B cell (primary cell): ENCODE results near the gene ARHGEF19. TPM values are rescaled to one million over a fixed set of nuclear protein-coding genes. Genes with fewer than 3 reads are reported as not detected.

Source experiments
- ATAC-seq: fragments of 200-7000 bp; cut with Tn5 transposase; one replicate; pipeline ENCODE4 v1.10.0; 2021; ENCODE audit warnings: low read depth, mild to moderate bottlenecking, moderate number of reproducible peaks, moderate library complexity
- CTCF ChIA-PET: fragments of 350-600 bp; sonication (Branson Sonifier 250); formaldehyde crosslinking; loops from one replicate; lab custom pipeline; 2021; ENCODE audit warnings: antibody characterized with exemption, inconsistent platforms; lab: Charles Lee
- POLR2A ChIA-PET: fragments of 350-600 bp; sonication (Branson Sonifier 250); formaldehyde crosslinking; loops from one replicate; lab custom pipeline; 2021; ENCODE audit warnings: antibody characterized with exemption; lab: Charles Lee
- DNase-seq: peaks from one replicate; pipeline ENCODE4 v3.0.0; 2013
- H2AFZ ChIP-seq: 2 replicates; pipeline ENCODE4 v1.6.1; 2012; ENCODE audit warnings: mild to moderate bottlenecking, low read depth, low read length; ENCODE audit not compliant: insufficient read depth, poor library complexity, severe bottlenecking
- H3K27ac ChIP-seq, 2 donors: 1 replicate in 1 of 2; 2 replicates in 1 of 2; pipeline ENCODE4 v1.5.1; 2012 to 2013; ENCODE audit warnings: low read length in 2 of 2, mild to moderate bottlenecking in 2 of 2, moderate library complexity in 1 of 2
- H3K27me3 ChIP-seq, 4 experiments: fragments of 200-600 bp in 1 of 4; sonication (generic) in 1 of 4; replicated peaks in 1 of 4; 1 replicate in 2 of 4; 2 replicates in 2 of 4; pipeline versions ENCODE4 v1.6.1 to v1.7.0; 2013 to 2016; ENCODE audit warnings: low read length in 3 of 4, mild to moderate bottlenecking in 2 of 4, mixed read lengths in 1 of 4, moderate library complexity in 1 of 4; ENCODE audit not compliant: insufficient read depth in 4 of 4, control insufficient read depth in 3 of 4; ENCODE audit errors: control extremely low read depth in 1 of 4
- H3K36me3 ChIP-seq, 2 experiments: replicated peaks in 1 of 2; 1 replicate in 1 of 2; 2 replicates in 1 of 2; pipeline versions ENCODE4 v1.6.1 to v1.7.1; 2013; ENCODE audit warnings: low read length in 1 of 2; ENCODE audit not compliant: insufficient read depth in 2 of 2, control insufficient read depth in 1 of 2; ENCODE audit errors: control extremely low read depth in 1 of 2, extremely low read depth in 1 of 2
- H3K4me1 ChIP-seq, 2 donors: fragments of 200-600 bp in 1 of 2; sonication (generic) in 1 of 2; 1 replicate in 1 of 2; 2 replicates in 1 of 2; pipeline versions ENCODE4 v1.5.1 to v1.6.1; 2013 to 2017; ENCODE audit warnings: low read length in 2 of 2; ENCODE audit not compliant: control insufficient read depth in 2 of 2, insufficient read depth in 2 of 2
- H3K4me2 ChIP-seq: replicated peaks from 2 replicates; pipeline ENCODE3; 2012; ENCODE audit warnings: mild to moderate bottlenecking, low read depth, low read length; ENCODE audit not compliant: poor library complexity, severe bottlenecking
- H3K4me3 ChIP-seq, 5 experiments: fragments of 200-600 bp in 1 of 5; sonication (generic) in 1 of 5; 1 replicate in 3 of 5; 2 replicates in 2 of 5; pipeline versions ENCODE4 v1.5.1 to v1.7.0; 2011 to 2016; ENCODE audit warnings: low read length in 4 of 5, mild to moderate bottlenecking in 4 of 5, low read depth in 2 of 5, control low read depth in 1 of 5, moderate library complexity in 1 of 5; ENCODE audit not compliant: insufficient read depth in 1 of 5; ENCODE audit errors: control extremely low read depth in 1 of 5, extremely low read depth in 1 of 5
- H3K79me2 ChIP-seq: fragments of 200-600 bp; sonication (generic); one replicate; pipeline ENCODE4 v1.6.0; 2016; ENCODE audit warnings: low read length; ENCODE audit not compliant: control insufficient read depth, insufficient read depth
- H3K9ac ChIP-seq: fragments of 200-600 bp; sonication (generic); 2 replicates; pipeline ENCODE4 v1.6.1; 2017; ENCODE audit warnings: mild to moderate bottlenecking, low read length, moderate library complexity
- H3K9me3 ChIP-seq, 3 donors: one replicate each; pipeline versions ENCODE4 v1.6.1 to v1.7.1; 2013; ENCODE audit warnings: low read length in 2 of 3; ENCODE audit not compliant: control insufficient read depth in 2 of 3, insufficient read depth in 1 of 3; ENCODE audit errors: control extremely low read depth in 1 of 3
- H4K20me1 ChIP-seq: 2 replicates; pipeline ENCODE4 v1.6.0; 2012; ENCODE audit warnings: mild to moderate bottlenecking, low read length; ENCODE audit not compliant: insufficient read depth, control insufficient read depth, poor library complexity, severe bottlenecking
- H3K27ac Mint-ChIP-seq: one replicate; pipeline ENCODE4 v1.8.0; 2021; ENCODE audit warnings: mixed read lengths
- H3K27me3 Mint-ChIP-seq: one replicate; pipeline ENCODE4 v1.8.0; 2021; ENCODE audit warnings: mixed read lengths
- H3K4me1 Mint-ChIP-seq: one replicate; pipeline ENCODE4 v1.8.0; 2021; ENCODE audit warnings: mixed read lengths
- H3K4me3 Mint-ChIP-seq: one replicate; pipeline ENCODE4 v1.8.0; 2021; ENCODE audit warnings: mixed read lengths
- H3K9me3 Mint-ChIP-seq: one replicate; pipeline ENCODE4 v1.8.0; 2022; ENCODE audit warnings: mixed read lengths; ENCODE audit not compliant: insufficient read depth
- EZH2 ChIP-seq: IDR thresholded peaks from 2 replicates; pipeline ENCODE4 v1.6.1; 2012; ENCODE audit warnings: borderline replicate concordance, low read depth, mild to moderate bottlenecking, moderate library complexity, low read length; ENCODE audit not compliant: insufficient read depth, poor library complexity, severe bottlenecking
- WGBS: methylation state at CpG from one replicate; pipeline ENCODE4 v1.1.5; 2013; ENCODE audit warnings: missing lambda C conversion rate; ENCODE audit not compliant: insufficient coverage; 5-methylcytosine and 5-hydroxymethylcytosine counted together
- intact Hi-C: fragments of 100-400 bp; cut with micrococcal nuclease; formaldehyde crosslinking; loops from one replicate; pipeline ENCODE4 v1.10.0; 2022
- polyA plus RNA-seq: library from polyadenylated mRNA; depleted of rRNA; stranded (reverse); fragments of >200 nt; gene quantifications from 2 replicates; pipeline ENCODE4 v1.2.3, GENCODE V29; 2012
- total RNA-seq, 2 donors: library from RNA; stranded (reverse); fragments of 120-200 nt in 1 of 2; gene quantifications; 1 replicate in 1 of 2; 2 replicates in 1 of 2; pipeline versions ENCODE4 v1.2.3 to v1.2.4, GENCODE V29; 2013 to 2022
- TF ChIP-seq, protein P1 (sequence below): fragments of 200-600 bp; IDR thresholded peaks from one replicate; pipeline ENCODE4 v1.8.0; 2022; ENCODE audit warnings: antibody characterized with exemption, mild to moderate bottlenecking

The ARHGEF19 gene
- total and polyA plus RNA-seq, 2 donors (not counting 1 experiment from before 2014, with no cell fraction given) = 13.9 to 20.9 TPM

DNA sequence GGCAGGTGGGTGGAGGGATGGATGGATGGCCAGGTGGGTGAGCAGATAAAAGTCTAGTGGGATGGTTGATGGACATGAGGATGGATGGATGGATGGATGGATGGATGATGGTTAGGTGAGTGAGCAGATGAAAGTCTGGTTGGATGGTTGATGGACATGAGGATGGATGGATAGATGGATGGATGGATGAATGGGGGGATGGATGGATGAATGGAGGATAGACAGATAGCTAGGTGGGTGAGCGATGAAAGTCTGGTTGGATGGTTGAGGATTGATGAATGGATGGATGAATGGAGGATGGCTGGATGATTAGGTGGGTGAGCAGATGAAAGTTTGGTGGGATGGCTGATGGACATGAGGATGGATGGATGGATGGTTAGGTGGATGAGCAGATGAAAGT is 9.0 kb upstream of the ARHGEF19 start:
- WGBS = 100% methylated on average over 1 of the region's 1 CpG
- no peak overlapping the region for H2AFZ ChIP-seq
- Mint-ChIP-seq H3K27me3 (peaks cover 18% of the 10 kb centered on the region), H3K27ac (no peak overlapping the region), H3K4me1 (peaks cover 10% of the 10 kb centered on the region), H3K4me3 (no peak overlapping the region), H3K9me3 (no peaks in the 10 kb centered on the region)
- peaks cover 0 to 7% (median 0%) of the 10 kb centered on the region in 3 donors for H3K9me3 ChIP-seq
- DNase-seq (no peak), ATAC-seq (no peak)
- intact Hi-C loops = no loop called here
- no peak overlapping the region for H3K4me2 ChIP-seq
- H3K79me2 ChIP-seq = no peaks in the 10 kb centered on the region
- ChIA-PET CTCF (interaction anchor here (1.0 kb wide), 1 partner anchor 14 kb away, joined by 3 read pairs; no protein-coding TSS in a partner anchor), POLR2A (no interaction called here)
- H3K27ac ChIP-seq = no peak overlapping the region
- TF ChIP-seq, protein P1, sequence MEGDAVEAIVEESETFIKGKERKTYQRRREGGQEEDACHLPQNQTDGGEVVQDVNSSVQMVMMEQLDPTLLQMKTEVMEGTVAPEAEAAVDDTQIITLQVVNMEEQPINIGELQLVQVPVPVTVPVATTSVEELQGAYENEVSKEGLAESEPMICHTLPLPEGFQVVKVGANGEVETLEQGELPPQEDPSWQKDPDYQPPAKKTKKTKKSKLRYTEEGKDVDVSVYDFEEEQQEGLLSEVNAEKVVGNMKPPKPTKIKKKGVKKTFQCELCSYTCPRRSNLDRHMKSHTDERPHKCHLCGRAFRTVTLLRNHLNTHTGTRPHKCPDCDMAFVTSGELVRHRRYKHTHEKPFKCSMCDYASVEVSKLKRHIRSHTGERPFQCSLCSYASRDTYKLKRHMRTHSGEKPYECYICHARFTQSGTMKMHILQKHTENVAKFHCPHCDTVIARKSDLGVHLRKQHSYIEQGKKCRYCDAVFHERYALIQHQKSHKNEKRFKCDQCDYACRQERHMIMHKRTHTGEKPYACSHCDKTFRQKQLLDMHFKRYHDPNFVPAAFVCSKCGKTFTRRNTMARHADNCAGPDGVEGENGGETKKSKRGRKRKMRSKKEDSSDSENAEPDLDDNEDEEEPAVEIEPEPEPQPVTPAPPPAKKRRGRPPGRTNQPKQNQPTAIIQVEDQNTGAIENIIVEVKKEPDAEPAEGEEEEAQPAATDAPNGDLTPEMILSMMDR = no peak
- no peak for TF ChIP-seq EZH2
- H3K27me3 ChIP-seq = peaks cover 0 to 15% (median 6%) of the 10 kb centered on the region in 4 experiments
- H3K9ac ChIP-seq = no peak overlapping the region
- no peaks in the 10 kb centered on the region for H4K20me1 ChIP-seq
- H3K4me3 ChIP-seq = no peak overlapping the region
- no peaks in the 10 kb centered on the region for H3K36me3 ChIP-seq
- H3K4me1 ChIP-seq = peaks cover 5 to 11% of the 10 kb centered on the region in 2 donors

GRCh38 chr1:16219968-16220500 is 7.6 kb upstream of the ARHGEF19 start:
- H3K9me3 ChIP-seq = peaks cover 0 to 8% (median 0%) of the 10 kb centered on the region in 3 donors
- ATAC-seq (no peak), DNase-seq (no peak)
- H3K27me3 ChIP-seq = peaks cover 0 to under 1% (median 0%) of the 10 kb centered on the region in 4 experiments
- Mint-ChIP-seq H3K4me3 (no peak overlapping the region), H3K27me3 (peaks cover 7% of the 10 kb centered on the region), H3K27ac (no peak overlapping the region), H3K9me3 (no peaks in the 10 kb centered on the region), H3K4me1 (peaks cover 19% of the 10 kb centered on the region)
- no peak overlapping the region for H3K9ac ChIP-seq
- no peak overlapping the region for H3K4me3 ChIP-seq
- H3K4me2 ChIP-seq = no peak overlapping the region
- 96% methylated on average over 4 of the region's 4 CpGs for WGBS
- no peaks in the 10 kb centered on the region for H3K79me2 ChIP-seq
- no peak overlapping the region for H3K27ac ChIP-seq
- peaks cover 14 to 21% of the 10 kb centered on the region in 2 donors for H3K4me1 ChIP-seq
- H4K20me1 ChIP-seq = no peaks in the 10 kb centered on the region
- H3K36me3 ChIP-seq = no peaks in the 10 kb centered on the region
- POLR2A ChIA-PET = no interaction called here
- CTCF ChIA-PET = no interaction called here
- H2AFZ ChIP-seq = peak overlapping the region; percentile 38
- intact Hi-C loops = loop anchor here (5.0 kb wide), 1 partner anchor 132 kb away; the partner anchor contains the start of gene FBXO42
- TF ChIP-seq, protein P1 = no peak
- no peak for TF ChIP-seq EZH2
